HEK293T (cell line): ENCODE data around the gene HTRA2.
A peak's percentile ranks its signal among the peaks of the same experiment; 100 is the strongest.

Experiments
- CTCF ChIA-PET: fragments of 350-600 bp; formaldehyde crosslinking; extraction: SDS; loops from one replicate; lab custom pipeline; 2021; ENCODE audit warnings: antibody characterized with exemption, inconsistent platforms; lab: Yijun Ruan, JAX
- POLR2A ChIA-PET: fragments of 350-600 bp; formaldehyde crosslinking; extraction: SDS; loops from one replicate; lab custom pipeline; 2020; ENCODE audit warnings: antibody characterized with exemption, inconsistent platforms; lab: Yijun Ruan, JAX
- DNase-seq: peaks from one replicate; pipeline ENCODE4 v3.0.0; 2012; ENCODE audit warnings: mixed read lengths; ENCODE audit errors: extremely low spot score
- ARNT ChIP-seq: fragments of 450-650 bp; IDR thresholded peaks from 2 replicates; pipeline ENCODE4 v1.6.1; 2017; ENCODE audit warnings: mild to moderate bottlenecking
- BHLHE40 ChIP-seq: fragments of 450-650 bp; IDR thresholded peaks from 2 replicates; pipeline ENCODE4 v1.6.1; 2016; ENCODE audit warnings: mild to moderate bottlenecking, moderate library complexity, borderline replicate concordance
- CTBP1 ChIP-seq: fragments of 450-650 bp; IDR thresholded peaks from 2 replicates; pipeline ENCODE4 v1.6.1; 2016; ENCODE audit warnings: borderline replicate concordance
- ELF4 ChIP-seq: fragments of 450-650 bp; IDR thresholded peaks from 2 replicates; pipeline ENCODE4 v1.6.1; 2017; ENCODE audit warnings: antibody characterized with exemption
- FOXA1 ChIP-seq: fragments of 450-650 bp; IDR thresholded peaks from 2 replicates; pipeline ENCODE4 v1.6.1; 2016; ENCODE audit warnings: mild to moderate bottlenecking
- FOXK2 ChIP-seq: fragments of 450-650 bp; IDR thresholded peaks from 2 replicates; pipeline ENCODE4 v1.6.1; 2016; ENCODE audit warnings: mild to moderate bottlenecking
- FOXM1 ChIP-seq: fragments of 450-650 bp; IDR thresholded peaks from 2 replicates; pipeline ENCODE4 v1.6.1; 2017; ENCODE audit warnings: mild to moderate bottlenecking, borderline replicate concordance
- HDGF ChIP-seq: fragments of 450-650 bp; IDR thresholded peaks from 2 replicates; pipeline ENCODE4 v1.6.1; 2017; ENCODE audit warnings: antibody characterized with exemption, borderline replicate concordance
- L3MBTL2 ChIP-seq: fragments of 450-650 bp; conservative IDR thresholded peaks from 2 replicates; pipeline ENCODE4 v1.6.1; 2016; ENCODE audit warnings: mild to moderate bottlenecking
- LEF1 ChIP-seq: fragments of 450-650 bp; IDR thresholded peaks from 2 replicates; pipeline ENCODE4 v1.6.1; 2017; ENCODE audit warnings: mild to moderate bottlenecking, borderline replicate concordance
- NFRKB ChIP-seq: fragments of 450-650 bp; IDR thresholded peaks from 2 replicates; pipeline ENCODE4 v1.6.1; 2016; ENCODE audit warnings: mild to moderate bottlenecking, moderate library complexity
- SP1 ChIP-seq: fragments of 450-650 bp; IDR thresholded peaks from 2 replicates; pipeline ENCODE4 v1.6.1; 2017
- SUZ12 ChIP-seq: fragments of 450-650 bp; IDR thresholded peaks from 2 replicates; pipeline ENCODE4 v1.6.1; 2016; ENCODE audit warnings: mild to moderate bottlenecking
- TARDBP ChIP-seq: fragments of 450-650 bp; IDR thresholded peaks from 2 replicates; pipeline ENCODE4 v1.6.1; 2016
- ZNF384 ChIP-seq: fragments of 450-650 bp; IDR thresholded peaks from 2 replicates; pipeline ENCODE4 v1.6.1; 2016
- TF ChIP-seq, protein P1 (sequence below): fragments of 450-650 bp; IDR thresholded peaks from 2 replicates; pipeline ENCODE4 v1.6.1; 2016

Gene HTRA2

DNA sequence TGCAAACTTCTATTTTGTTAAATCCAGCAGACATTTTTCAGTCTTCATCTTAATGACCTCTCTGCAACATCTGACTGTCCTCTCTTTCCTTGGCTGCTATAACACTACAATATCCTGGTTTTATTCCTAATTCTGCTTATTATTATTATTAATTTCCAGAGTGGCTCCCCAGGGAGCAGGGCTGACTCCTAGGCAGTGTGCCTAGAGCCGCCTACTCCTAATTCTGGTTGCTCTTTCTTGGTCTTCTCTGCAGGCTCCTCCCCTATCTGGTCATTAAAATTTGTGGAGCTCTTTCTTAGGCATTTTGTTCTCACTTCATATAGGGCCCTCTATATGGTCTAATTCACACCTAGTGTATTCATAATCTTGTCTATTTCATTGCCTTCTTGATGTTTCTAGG, 13.2 kb downstream of the HTRA2 start:
- TF ChIP-seq BHLHE40 (no peak), SUZ12 (no peak), NFRKB (no peak), CTBP1 (no peak)
- POLR2A ChIA-PET, result interaction anchor here (0.9 kb wide), 1 partner anchor 16 kb away, joined by 3 read pairs; no protein-coding TSS in a partner anchor
- no peak for DNase-seq
- CTCF ChIA-PET, result no interaction called here

DNA sequence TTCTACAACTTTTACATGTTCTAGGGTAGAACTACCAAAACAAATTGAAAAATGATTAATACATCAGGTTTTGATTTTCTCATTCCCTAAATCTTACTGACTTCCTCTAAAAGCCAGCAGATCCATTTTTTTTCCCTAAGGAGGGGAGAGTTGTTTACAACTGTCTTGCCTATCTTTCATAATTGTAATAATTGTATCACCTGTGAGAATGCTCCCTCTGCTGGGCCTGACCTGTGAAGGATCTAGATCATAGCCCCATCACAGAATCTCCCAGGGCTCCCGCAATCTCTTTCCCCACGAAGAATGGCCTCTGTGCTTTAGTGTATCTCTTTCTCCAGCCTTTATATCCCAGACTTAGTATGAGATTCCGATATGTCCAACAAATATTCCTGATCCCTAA, 14.9 kb downstream of the HTRA2 start:
- no peak for TF ChIP-seq ARNT
- TF ChIP-seq ELF4, result no peak
- TF ChIP-seq FOXK2, result no peak
- TF ChIP-seq TARDBP, result no peak
- TF ChIP-seq ZNF384, result no peak
- TF ChIP-seq SUZ12, result no peak
- no peak for TF ChIP-seq BHLHE40
- no peak for TF ChIP-seq NFRKB
- TF ChIP-seq L3MBTL2, result no peak
- no peak for TF ChIP-seq LEF1
- no peak for TF ChIP-seq FOXA1
- no peak for TF ChIP-seq FOXM1
- TF ChIP-seq SP1, result no peak
- TF ChIP-seq CTBP1, result no peak
- no peak for TF ChIP-seq HDGF
- TF ChIP-seq, protein P1, sequence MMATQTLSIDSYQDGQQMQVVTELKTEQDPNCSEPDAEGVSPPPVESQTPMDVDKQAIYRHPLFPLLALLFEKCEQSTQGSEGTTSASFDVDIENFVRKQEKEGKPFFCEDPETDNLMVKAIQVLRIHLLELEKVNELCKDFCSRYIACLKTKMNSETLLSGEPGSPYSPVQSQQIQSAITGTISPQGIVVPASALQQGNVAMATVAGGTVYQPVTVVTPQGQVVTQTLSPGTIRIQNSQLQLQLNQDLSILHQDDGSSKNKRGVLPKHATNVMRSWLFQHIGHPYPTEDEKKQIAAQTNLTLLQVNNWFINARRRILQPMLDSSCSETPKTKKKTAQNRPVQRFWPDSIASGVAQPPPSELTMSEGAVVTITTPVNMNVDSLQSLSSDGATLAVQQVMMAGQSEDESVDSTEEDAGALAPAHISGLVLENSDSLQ, result no peak
- no peak for DNase-seq
- ChIA-PET CTCF (interaction anchor here (0.9 kb wide), 1 partner anchor 40 kb away, joined by 4 read pairs; no protein-coding TSS in a partner anchor), POLR2A (interaction anchor here (1.4 to 1.7 kb wide), 2 partner anchors 12 to 72 kb away, joined by 3 to 6 read pairs; partner anchors contain the start of gene MRPL53)

DNA sequence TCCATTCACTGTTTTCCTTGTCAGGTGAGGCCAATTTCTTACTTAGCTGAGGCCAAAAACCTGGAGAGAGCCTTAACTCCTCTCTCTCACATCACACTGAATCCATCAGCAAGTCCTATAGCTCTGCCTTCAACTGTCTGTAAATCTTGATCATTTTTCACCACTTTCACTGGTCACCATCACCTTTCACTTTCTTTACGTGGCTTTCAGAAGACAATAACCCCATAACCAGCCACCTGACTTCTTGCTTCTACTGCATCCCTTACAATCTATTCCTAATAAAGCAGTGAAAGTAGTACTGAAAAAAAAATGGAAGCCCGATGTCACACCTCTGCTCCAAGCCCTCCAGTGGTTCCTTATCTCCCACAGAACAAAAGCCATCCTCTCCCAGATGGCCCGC, 16.3 kb downstream of the HTRA2 start:
- POLR2A ChIA-PET, result interaction anchor here (0.9 to 1.7 kb wide), 4 partner anchors 12 to 73 kb away, joined by 3 to 6 read pairs (median 4); partner anchors contain the start of genes AUP1, HTRA2 and MRPL53
- no peak for TF ChIP-seq CTBP1
- no peak for TF ChIP-seq NFRKB
- TF ChIP-seq ZNF384, result no peak
- TF ChIP-seq SUZ12, result no peak
- TF ChIP-seq, protein P1, result no peak
- no peak for TF ChIP-seq ELF4
- TF ChIP-seq FOXK2, result no peak
- no peak for TF ChIP-seq ARNT
- no peak for TF ChIP-seq BHLHE40
- no peak for TF ChIP-seq LEF1
- no peak for TF ChIP-seq SP1
- no peak for TF ChIP-seq FOXA1
- TF ChIP-seq FOXM1, result no peak
- no peak for TF ChIP-seq L3MBTL2
- no peak for DNase-seq
- CTCF ChIA-PET, result no interaction called here

DNA sequence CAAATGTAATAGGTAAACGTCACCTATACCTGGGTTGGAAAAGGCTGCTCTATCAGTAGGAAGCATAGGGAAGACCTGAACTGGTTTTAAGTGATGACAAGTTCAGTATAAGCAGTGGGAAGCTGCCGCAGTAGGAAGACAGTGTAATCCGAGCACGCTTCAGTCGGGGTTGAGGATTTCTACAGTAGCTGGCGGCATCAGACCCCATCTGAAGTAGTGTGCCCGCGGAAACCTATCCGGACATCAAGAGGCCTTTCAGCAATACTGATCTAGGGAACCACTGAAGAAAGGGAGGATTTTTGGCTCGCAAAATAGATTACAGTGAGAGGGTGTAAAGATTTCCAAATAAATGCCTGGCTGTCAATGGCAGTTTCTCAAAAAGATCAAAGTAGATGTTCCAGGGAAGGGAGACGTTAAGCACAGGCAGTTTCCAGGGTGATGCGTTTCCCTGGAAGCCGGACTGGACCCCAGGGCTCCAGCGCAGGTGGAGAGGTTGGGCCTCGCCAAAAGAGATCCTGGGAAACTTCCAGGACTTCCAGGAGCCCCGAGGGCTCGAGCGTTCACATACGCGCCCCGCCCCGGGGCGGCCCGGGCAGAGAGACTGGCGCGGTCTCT, 18.7 kb downstream of the HTRA2 start:
- ChIA-PET POLR2A (interaction anchor here (1.0 to 1.8 kb wide), 4 partner anchors 14 to 76 kb away, joined by 3 to 7 read pairs (median 6); partner anchors contain the start of gene MRPL53), CTCF (no interaction called here)
- peak; percentile 44 for DNase-seq
- TF ChIP-seq LEF1 (0 out of 2 replicates have a peak, but pooled peaks have one; percentile 26), L3MBTL2 (peak; percentile 35; the same call in 1 of the 2 replicates), SUZ12 (no peak), SP1 (no peak)

DNA sequence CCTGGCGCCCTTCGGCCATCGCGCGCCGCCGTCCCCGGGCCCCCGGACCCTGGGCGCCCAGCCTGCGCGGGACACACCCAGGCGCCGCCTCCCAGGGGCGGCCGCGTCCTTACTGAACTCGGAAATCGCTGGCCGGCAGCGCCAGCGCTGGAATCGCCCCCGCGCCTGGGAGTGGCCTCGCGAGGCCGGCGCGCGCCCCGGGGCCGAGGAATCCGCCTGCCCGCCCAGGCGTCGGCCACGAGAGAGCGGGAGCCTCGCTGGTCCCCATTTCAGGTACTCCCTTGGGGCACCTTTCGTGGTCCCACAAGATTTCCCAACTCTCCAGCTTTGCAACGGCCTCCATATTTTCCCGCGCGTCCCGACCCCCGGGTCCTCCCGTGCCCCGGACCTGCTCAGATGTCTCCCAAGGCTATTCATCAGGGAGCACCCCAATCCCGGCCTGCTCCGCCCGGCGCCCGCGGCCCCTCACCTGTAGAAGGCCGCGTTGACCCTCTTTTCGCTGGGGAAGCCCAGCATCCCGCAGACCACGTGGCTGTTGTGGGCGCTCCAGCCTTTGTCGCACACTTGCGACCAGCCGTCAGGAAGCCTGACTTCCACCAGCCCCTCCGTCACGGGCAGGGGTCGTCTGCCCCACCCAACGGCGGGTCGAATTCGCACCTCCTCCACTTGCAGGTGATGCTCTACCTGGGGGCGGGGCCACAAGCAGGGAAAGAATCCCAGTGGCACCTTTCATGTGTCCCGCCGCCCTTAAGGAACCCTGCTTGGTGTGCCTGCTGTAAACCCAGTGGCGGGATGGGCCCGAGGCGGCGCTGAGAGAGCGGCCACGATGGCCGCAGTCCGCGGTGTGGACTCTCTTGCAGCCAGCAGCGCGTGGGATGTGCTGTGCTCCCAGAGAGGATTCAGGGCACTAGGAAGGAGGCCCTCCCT, 19.4 kb downstream of the HTRA2 start:
- ChIA-PET POLR2A (interaction anchor here (1.0 to 1.8 kb wide), 7 partner anchors 15 to 77 kb away, joined by 3 to 7 read pairs (median 4); partner anchors contain the start of genes HTRA2 and MRPL53), CTCF (interaction anchor here (0.9 kb wide), 1 partner anchor 37 kb away, joined by 4 read pairs; no protein-coding TSS in a partner anchor)
- TF ChIP-seq L3MBTL2, result peak; percentile 94
- no peak for TF ChIP-seq TARDBP
- peak; percentile 68 for DNase-seq

DNA sequence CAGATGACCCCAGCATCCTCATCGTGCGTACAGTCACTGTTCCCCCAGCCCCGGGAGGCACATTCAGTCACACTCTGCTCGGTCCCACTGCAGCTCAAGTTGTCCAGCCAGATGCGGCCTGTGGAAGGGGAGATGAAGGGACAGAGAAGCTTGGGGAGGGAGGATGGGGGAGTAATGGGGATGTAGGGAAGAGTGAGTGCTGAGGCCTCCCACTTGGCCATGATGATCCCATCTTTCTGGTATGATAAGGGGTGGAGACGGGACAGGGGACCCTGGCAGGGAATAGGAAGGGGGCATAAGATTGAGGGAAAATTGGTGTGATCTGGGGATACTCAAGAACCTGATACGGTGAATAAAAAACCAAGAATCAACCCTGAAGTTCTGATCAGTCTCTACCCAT, 20.5 kb downstream of the HTRA2 start:
- no peak for TF ChIP-seq LEF1
- no peak for TF ChIP-seq NFRKB
- TF ChIP-seq CTBP1, result no peak
- no peak for TF ChIP-seq ARNT
- ChIA-PET CTCF (interaction anchor here (0.9 kb wide), 1 partner anchor 36 kb away, joined by 4 read pairs; no protein-coding TSS in a partner anchor), POLR2A (interaction anchor here (0.6 to 2.3 kb wide), 6 partner anchors 16 to 42 kb away, joined by 3 to 5 read pairs (median 3); partner anchors contain the start of gene HTRA2)
- DNase-seq, result no peak
